HEK293T (cell line): ENCODE data around the gene LY6G5B.

Source experiments
- CTCF ChIA-PET: fragments of 350-600 bp; formaldehyde crosslinking; extraction: SDS; loops from one replicate; lab custom pipeline; 2021; ENCODE audit warnings: antibody characterized with exemption, inconsistent platforms; lab: Yijun Ruan, JAX
- POLR2A ChIA-PET: fragments of 350-600 bp; formaldehyde crosslinking; extraction: SDS; loops from one replicate; lab custom pipeline; 2020; ENCODE audit warnings: antibody characterized with exemption, inconsistent platforms; lab: Yijun Ruan, JAX
- DNase-seq: peaks from one replicate; pipeline ENCODE4 v3.0.0; 2012; ENCODE audit warnings: mixed read lengths; ENCODE audit errors: extremely low spot score
- ARNT ChIP-seq: fragments of 450-650 bp; IDR thresholded peaks from 2 replicates; pipeline ENCODE4 v1.6.1; 2017; ENCODE audit warnings: mild to moderate bottlenecking
- BHLHE40 ChIP-seq: fragments of 450-650 bp; IDR thresholded peaks from 2 replicates; pipeline ENCODE4 v1.6.1; 2016; ENCODE audit warnings: mild to moderate bottlenecking, moderate library complexity, borderline replicate concordance
- CTBP1 ChIP-seq: fragments of 450-650 bp; IDR thresholded peaks from 2 replicates; pipeline ENCODE4 v1.6.1; 2016; ENCODE audit warnings: borderline replicate concordance
- ELF4 ChIP-seq: fragments of 450-650 bp; IDR thresholded peaks from 2 replicates; pipeline ENCODE4 v1.6.1; 2017; ENCODE audit warnings: antibody characterized with exemption
- FOXA1 ChIP-seq: fragments of 450-650 bp; IDR thresholded peaks from 2 replicates; pipeline ENCODE4 v1.6.1; 2016; ENCODE audit warnings: mild to moderate bottlenecking
- FOXK2 ChIP-seq: fragments of 450-650 bp; IDR thresholded peaks from 2 replicates; pipeline ENCODE4 v1.6.1; 2016; ENCODE audit warnings: mild to moderate bottlenecking
- FOXM1 ChIP-seq: fragments of 450-650 bp; IDR thresholded peaks from 2 replicates; pipeline ENCODE4 v1.6.1; 2017; ENCODE audit warnings: mild to moderate bottlenecking, borderline replicate concordance
- HDGF ChIP-seq: fragments of 450-650 bp; IDR thresholded peaks from 2 replicates; pipeline ENCODE4 v1.6.1; 2017; ENCODE audit warnings: antibody characterized with exemption, borderline replicate concordance
- L3MBTL2 ChIP-seq: fragments of 450-650 bp; conservative IDR thresholded peaks from 2 replicates; pipeline ENCODE4 v1.6.1; 2016; ENCODE audit warnings: mild to moderate bottlenecking
- LEF1 ChIP-seq: fragments of 450-650 bp; IDR thresholded peaks from 2 replicates; pipeline ENCODE4 v1.6.1; 2017; ENCODE audit warnings: mild to moderate bottlenecking, borderline replicate concordance
- NFRKB ChIP-seq: fragments of 450-650 bp; IDR thresholded peaks from 2 replicates; pipeline ENCODE4 v1.6.1; 2016; ENCODE audit warnings: mild to moderate bottlenecking, moderate library complexity
- PKNOX1 ChIP-seq: fragments of 450-650 bp; IDR thresholded peaks from 2 replicates; pipeline ENCODE4 v1.6.1; 2016
- SP1 ChIP-seq: fragments of 450-650 bp; IDR thresholded peaks from 2 replicates; pipeline ENCODE4 v1.6.1; 2017
- SUZ12 ChIP-seq: fragments of 450-650 bp; IDR thresholded peaks from 2 replicates; pipeline ENCODE4 v1.6.1; 2016; ENCODE audit warnings: mild to moderate bottlenecking
- TARDBP ChIP-seq: fragments of 450-650 bp; IDR thresholded peaks from 2 replicates; pipeline ENCODE4 v1.6.1; 2016
- ZNF384 ChIP-seq: fragments of 450-650 bp; IDR thresholded peaks from 2 replicates; pipeline ENCODE4 v1.6.1; 2016

The LY6G5B gene

GRCh38 chr6:31624070-31624469 lies 45.7 kb upstream of the LY6G5B start:
- POLR2A ChIA-PET: interaction anchor here (2.3 kb wide), 1 partner anchor 14 kb away, joined by 6 read pairs; no protein-coding TSS in a partner anchor
- TF ChIP-seq PKNOX1: no peak
- TF ChIP-seq LEF1: no peak
- no peak for TF ChIP-seq SUZ12
- TF ChIP-seq HDGF: no peak
- no peak for DNase-seq
- CTCF ChIA-PET: no interaction called here

- CTCF ChIA-PET: no interaction called here
- POLR2A ChIA-PET: interaction anchor here (0.6 kb wide), 1 partner anchor 26 kb away, joined by 3 read pairs; the partner anchor contains the start of gene BAG6
- TF ChIP-seq HDGF: no peak
- TF ChIP-seq FOXM1: no peak
- no peak for TF ChIP-seq ELF4
- no peak for TF ChIP-seq FOXK2
- TF ChIP-seq SP1: no peak
- TF ChIP-seq PKNOX1: no peak
- TF ChIP-seq LEF1: no peak
- no peak for TF ChIP-seq SUZ12
- TF ChIP-seq CTBP1: no peak
- TF ChIP-seq ZNF384: no peak
- no peak for TF ChIP-seq NFRKB
- no peak for TF ChIP-seq ARNT
- no peak for TF ChIP-seq L3MBTL2
- no peak for TF ChIP-seq TARDBP
- TF ChIP-seq FOXA1: no peak
- no peak for TF ChIP-seq BHLHE40
- DNase-seq: no peak
These were observed 42.8 kb upstream of the LY6G5B start for GRCh38 chr6:31626952-31627351.

GRCh38 chr6:31627690-31628287 lies 42.0 kb upstream of the LY6G5B start:
- no peak for DNase-seq
- TF ChIP-seq SUZ12 (no peak), TARDBP (no peak), BHLHE40 (no peak), ELF4 (no peak), PKNOX1 (no peak), ARNT (no peak), L3MBTL2 (no peak), ZNF384 (no peak), NFRKB (no peak), FOXA1 (no peak), HDGF (no peak), CTBP1 (no peak), FOXM1 (no peak), LEF1 (no peak), FOXK2 (no peak), SP1 (no peak)
- ChIA-PET CTCF (no interaction called here), POLR2A (interaction anchor here (1.1 to 1.3 kb wide), 2 partner anchors 9 to 10 kb away, joined by 3 read pairs; no protein-coding TSS in a partner anchor)

- TF ChIP-seq TARDBP: no peak
- TF ChIP-seq LEF1: no peak
- no peak for TF ChIP-seq ARNT
- TF ChIP-seq FOXM1: no peak
- TF ChIP-seq SUZ12: no peak
- no peak for TF ChIP-seq HDGF
- no peak for TF ChIP-seq CTBP1
- TF ChIP-seq L3MBTL2: no peak
- TF ChIP-seq ELF4: no peak
- TF ChIP-seq BHLHE40: no peak
- TF ChIP-seq ZNF384: no peak
- no peak for TF ChIP-seq FOXK2
- TF ChIP-seq SP1: no peak
- CTCF ChIA-PET: interaction anchor here (0.6 kb wide), 1 partner anchor 9 kb away, joined by 3 read pairs; no protein-coding TSS in a partner anchor
- DNase-seq: no peak
- POLR2A ChIA-PET: interaction anchor here (1.0 to 1.7 kb wide), 3 partner anchors 10 to 23 kb away, joined by 3 to 6 read pairs (median 3); partner anchors contain the start of gene BAG6
These were observed 40.8 kb upstream of the LY6G5B start for GRCh38 chr6:31629014-31629413.

GRCh38 chr6:31630177-31630934 lies 39.4 kb upstream of the LY6G5B start:
- TF ChIP-seq FOXK2 (no peak), CTBP1 (no peak), ELF4 (no peak), HDGF (no peak)
- no peak for DNase-seq
- ChIA-PET POLR2A (interaction anchor here (1.3 to 1.7 kb wide), 2 partner anchors 10 to 14 kb away, joined by 3 to 5 read pairs; no protein-coding TSS in a partner anchor), CTCF (interaction anchor here (0.6 kb wide), 1 partner anchor 142 kb away, joined by 5 read pairs; no protein-coding TSS in a partner anchor)

- no peak for TF ChIP-seq FOXK2
- no peak for TF ChIP-seq TARDBP
- TF ChIP-seq PKNOX1: no peak
- TF ChIP-seq SP1: no peak
- TF ChIP-seq LEF1: no peak
- no peak for TF ChIP-seq ELF4
- TF ChIP-seq FOXM1: no peak
- TF ChIP-seq CTBP1: no peak
- no peak for TF ChIP-seq HDGF
- CTCF ChIA-PET: no interaction called here
- POLR2A ChIA-PET: no interaction called here
- no peak for DNase-seq
These were observed 38.6 kb upstream of the LY6G5B start for GRCh38 chr6:31631209-31631608.
